Activated T-cell treated with anti-CD3 and anti-CD28 coated beads for 24 hours (primary cell): ENCODE measurements around the gene ITM2C.

Source experiments
- DNase-seq: peaks from one replicate; pipeline ENCODE4 v3.0.0-alpha.2; 2020; ENCODE audit warnings: low read depth

ITM2C gene

DNA sequence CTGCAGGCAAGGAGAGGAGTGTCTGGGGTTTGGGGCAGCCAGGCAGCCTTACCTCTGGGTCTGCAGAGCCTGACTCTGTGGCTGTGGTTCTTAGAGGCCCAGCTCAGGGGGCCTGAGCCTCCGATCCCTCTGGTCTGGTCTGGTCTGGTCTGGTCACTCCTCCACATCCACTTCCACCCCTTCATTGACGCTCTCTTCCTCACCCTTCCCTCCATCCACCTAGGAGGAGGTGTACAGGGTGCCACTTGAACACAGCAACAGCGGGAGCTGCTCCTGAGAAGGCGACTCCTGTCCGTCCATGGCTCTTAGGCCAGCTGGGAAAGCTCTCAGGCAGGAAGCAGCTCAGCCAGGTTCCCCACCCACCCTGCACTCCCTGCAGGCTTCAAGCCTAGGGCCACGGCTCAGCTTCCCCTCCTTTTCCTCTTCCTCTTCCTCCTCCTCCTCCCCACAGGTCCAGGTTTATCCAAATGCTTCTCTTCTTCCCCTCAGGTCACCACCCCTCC lies 43.4 kb downstream of the ITM2C start:
- no peak for DNase-seq

GRCh38 chr2:230908595-230909191 lies 44.0 kb downstream of the ITM2C start:
- DNase-seq = peak; percentile 72

DNA sequence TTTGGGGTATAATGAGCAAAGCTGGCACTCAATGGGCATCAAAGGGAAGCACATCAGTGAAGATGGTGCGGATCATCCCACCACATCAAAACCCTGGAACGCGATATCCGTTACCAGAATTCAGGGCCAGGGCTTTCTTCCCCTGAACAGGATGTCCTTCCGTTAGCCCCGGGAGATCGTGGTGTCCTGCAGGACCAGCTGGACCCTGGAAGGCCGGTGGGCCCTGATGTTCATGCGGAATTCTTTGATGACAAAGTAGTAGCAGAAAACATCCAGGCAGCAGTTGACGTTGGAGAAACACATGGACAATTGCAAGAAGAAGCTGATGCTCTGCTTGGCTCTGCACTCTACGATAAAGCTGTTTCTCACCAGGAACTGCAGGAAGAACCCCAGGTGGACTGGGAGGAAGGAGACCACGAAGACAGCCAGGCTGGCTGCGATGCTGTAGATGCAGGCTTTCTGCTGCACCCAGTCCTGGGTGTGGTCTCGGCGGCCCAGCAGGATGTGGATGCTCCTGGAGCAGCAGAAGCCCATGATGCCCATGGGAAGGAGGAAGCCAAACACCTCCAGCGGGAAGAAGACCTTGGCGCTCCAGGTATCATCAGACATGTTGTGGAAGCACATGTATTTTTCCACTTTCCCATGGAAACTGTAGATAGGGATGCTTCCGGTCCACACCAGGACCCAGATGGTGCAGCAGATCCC lies 45.3 kb downstream of the ITM2C start:
- DNase-seq = no peak

GRCh38 chr2:230910546-230911177 lies 45.9 kb downstream of the ITM2C start:
- no peak for DNase-seq

GRCh38 chr2:230912046-230912445 lies 47.3 kb downstream of the ITM2C start:
- no peak for DNase-seq

- DNase-seq = no peak
Measured at GRCh38 chr2:230912724-230913123, 48.0 kb downstream of the ITM2C start.

DNA sequence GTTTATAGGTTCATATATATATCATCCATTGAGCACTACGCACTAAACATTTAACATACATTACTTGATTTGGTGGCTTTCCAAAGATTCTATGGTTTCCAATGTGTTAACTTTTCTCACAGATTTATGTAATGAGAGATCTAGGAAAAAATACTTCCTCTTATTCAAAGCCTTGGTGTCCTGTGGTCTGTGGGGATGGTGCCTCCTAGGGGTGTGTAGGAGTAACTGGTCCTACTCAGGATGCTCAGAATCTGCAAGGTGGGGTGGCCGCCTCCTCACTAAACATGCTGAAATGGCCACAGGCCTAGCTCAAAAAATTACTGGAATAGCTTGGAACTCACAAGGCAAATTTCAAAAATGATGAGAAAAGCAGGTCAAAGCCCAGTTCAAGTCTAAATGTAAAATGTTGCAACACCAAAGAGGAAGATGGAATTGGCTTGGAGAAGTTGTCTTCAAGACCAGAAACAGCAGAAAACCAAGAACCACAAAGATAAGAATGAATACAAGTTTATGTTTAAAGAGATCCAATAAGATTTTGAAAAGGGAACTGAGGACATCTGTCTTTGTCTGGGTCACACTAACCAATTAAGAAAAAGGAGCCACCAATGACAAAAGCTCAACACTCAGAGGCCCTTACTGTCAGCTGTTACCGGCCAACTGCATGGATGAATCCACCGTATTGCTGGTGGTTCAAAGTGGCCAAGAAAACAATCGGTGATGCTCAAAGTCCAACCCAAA lies 48.8 kb downstream of the ITM2C start:
- no peak for DNase-seq

DNA sequence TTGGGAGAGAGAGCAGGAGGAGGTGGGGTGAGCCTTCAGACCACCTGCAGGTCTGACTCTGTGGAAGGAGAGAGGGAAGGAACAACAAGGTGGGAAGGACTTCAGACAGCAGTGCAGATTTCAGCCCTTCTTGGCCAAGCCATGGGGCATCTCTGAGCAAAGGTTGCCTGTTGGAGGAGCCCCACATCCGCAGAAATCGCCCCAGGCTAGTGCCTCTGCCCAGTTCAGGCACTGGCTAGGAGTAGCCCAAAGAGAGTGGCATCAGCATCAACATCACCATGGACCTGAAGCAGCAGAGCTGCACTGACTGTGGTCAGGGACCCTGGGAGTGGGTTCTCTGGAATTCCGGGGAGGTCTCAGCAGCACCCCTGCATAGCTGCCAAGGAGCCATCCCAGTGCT lies 50.1 kb downstream of the ITM2C start:
- no peak for DNase-seq

DNA sequence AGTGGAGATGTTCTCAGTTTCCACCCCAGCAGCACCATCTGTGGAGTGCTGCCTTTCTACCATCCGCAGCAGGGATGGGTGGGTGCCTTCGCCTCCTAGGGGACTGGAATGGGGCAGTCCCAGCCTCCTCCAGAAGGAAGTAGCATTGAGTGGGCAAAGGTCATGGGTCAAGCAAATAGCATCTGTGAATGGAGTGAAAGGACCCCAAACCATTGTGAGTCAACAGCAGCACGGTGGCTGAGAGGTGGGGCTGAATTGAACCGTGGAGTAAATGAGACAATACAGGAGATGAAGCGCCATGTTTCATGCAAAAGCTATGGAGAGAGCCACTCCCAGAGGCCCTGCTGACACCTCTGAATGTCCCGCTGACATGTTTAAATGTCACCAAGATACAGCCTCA lies 50.6 kb downstream of the ITM2C start:
- DNase-seq = no peak

- DNase-seq = no peak
Measured at GRCh38 chr2:230916218-230916617, 51.5 kb downstream of the ITM2C start.

GRCh38 chr2:230919240-230919639 lies 54.5 kb downstream of the ITM2C start:
- DNase-seq = no peak

DNA sequence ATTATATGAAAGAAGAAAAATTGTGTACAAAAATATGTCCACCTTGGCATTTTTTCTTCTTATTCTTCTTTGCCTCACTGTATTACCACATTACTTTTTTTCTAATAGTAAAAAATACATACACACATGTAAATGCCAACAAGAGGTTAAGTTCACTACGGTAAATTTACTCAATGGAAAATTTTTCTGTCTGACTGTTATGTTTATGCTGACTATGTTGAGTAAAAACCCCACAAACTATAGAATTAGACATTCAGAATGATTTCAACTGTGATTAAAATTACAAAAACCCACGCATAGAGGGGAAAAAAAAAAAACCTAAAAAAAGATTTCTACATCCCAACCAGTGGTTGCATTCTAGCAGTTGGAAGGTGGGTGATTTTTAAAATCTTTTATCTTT lies 54.9 kb downstream of the ITM2C start:
- DNase-seq = no peak

DNA sequence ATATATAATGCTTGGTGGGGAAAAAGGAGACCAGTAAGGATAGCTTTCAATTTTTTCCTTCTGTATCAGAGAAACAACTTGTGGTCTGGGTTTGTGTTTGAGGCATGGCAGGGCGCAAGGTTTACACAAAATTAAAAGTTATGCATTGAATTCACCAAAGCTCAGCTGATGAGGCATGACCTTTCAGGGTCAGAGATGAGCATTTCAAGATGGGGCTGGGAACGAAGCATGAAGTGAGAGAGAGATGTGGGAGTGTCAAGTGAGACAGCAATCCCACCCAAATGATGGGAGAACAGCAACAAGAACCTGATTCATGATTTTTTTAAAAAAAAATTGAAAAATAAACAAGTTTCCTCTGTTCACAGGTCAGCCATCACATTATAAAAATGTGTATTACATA lies 55.4 kb downstream of the ITM2C start:
- DNase-seq = no peak

- DNase-seq = no peak
Measured at GRCh38 chr2:230921806-230922595, 57.3 kb downstream of the ITM2C start.

GRCh38 chr2:230922951-230923717 lies 58.4 kb downstream of the ITM2C start:
- DNase-seq = no peak

DNA sequence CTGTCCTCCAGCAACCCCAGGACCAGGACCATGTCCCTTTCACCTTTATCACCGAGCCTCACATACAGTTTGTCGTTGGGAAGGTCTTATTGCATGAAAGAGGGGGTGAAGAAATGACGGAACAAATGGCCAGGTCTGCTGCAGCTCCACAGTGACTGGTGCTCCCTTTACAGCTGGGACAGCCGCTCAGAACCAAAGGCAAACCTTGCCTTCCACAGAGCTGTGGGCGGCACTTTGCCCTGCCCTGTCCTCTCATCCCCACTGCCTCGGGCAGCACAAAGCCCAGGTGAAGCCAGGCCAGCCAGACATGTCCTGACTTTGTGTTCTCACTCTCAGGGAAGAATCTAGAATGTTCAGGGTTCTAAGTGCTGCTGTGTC lies 59.3 kb downstream of the ITM2C start:
- DNase-seq = no peak

DNA sequence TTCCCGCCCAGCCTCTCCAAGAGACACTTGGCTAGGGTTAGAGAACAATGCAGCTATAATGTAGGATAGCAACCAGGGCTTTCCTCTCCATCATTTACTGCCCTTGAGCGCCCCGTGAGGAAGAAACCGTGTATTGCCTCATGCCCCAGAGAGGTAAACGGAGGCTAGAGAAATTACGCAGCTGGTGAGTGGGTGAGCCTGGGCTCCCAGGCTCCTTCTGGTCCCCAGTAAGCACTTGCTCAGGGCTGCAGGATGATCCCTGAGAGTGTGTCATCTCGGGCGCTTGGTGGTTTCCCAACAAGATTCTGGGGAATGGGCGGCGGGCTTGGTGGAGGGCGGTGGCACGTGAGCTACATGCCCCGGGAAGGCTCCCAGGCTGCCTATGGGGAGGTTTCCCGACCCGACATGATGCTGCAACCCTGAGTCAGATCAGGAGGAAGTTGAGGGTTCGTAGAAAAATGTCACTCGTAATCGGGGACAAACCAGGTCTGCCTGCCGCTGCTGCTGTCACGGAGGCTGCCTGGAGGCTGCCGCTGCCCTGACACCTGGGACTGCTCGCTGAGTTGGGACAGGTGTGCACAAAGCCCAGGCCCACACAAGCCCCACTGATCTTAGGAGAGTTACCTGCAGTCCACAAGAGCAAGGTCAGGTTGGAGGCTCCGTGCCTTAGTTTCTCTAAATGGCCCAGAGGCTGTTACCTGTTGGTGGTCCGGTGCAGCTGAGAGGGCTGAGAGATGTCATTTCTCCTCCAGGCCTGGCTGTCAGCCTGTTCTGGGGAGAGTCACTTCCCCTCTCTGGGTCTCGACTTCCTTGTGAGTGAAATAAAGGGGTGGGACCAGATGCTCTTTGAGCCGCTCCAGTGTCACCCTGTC lies 60.0 kb downstream of the ITM2C start, which contains the start of gene GPR55:
Gene GPR55 (minus strand): TSS at position 773 of the 872 bp plus-strand sequence. CDS start 14,280 bp downstream, outside the sequence.
- peak; percentile 74 for DNase-seq

DNA sequence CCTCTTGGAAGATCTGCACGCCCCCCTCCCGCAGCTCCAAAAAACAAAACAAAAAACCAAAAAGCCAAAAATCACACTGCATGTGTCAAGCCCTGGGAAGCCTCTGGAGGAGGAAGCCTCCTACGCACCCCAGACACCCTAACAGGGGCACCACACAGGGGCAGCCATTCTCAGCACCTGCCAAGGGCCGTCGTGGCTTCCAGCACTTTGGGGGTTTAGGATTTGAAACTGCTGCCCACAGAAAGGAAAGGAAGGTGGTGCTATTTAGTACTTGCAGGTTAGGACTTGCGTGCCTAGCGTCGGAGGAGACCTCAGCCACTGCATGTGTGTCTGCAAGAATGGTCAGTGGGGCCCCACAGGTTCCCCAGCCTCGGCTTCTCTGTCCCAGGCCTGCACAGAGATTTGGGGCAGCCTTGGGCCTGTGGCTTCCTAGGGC lies 60.7 kb downstream of the ITM2C start:
- peak; percentile 29 for DNase-seq

DNA sequence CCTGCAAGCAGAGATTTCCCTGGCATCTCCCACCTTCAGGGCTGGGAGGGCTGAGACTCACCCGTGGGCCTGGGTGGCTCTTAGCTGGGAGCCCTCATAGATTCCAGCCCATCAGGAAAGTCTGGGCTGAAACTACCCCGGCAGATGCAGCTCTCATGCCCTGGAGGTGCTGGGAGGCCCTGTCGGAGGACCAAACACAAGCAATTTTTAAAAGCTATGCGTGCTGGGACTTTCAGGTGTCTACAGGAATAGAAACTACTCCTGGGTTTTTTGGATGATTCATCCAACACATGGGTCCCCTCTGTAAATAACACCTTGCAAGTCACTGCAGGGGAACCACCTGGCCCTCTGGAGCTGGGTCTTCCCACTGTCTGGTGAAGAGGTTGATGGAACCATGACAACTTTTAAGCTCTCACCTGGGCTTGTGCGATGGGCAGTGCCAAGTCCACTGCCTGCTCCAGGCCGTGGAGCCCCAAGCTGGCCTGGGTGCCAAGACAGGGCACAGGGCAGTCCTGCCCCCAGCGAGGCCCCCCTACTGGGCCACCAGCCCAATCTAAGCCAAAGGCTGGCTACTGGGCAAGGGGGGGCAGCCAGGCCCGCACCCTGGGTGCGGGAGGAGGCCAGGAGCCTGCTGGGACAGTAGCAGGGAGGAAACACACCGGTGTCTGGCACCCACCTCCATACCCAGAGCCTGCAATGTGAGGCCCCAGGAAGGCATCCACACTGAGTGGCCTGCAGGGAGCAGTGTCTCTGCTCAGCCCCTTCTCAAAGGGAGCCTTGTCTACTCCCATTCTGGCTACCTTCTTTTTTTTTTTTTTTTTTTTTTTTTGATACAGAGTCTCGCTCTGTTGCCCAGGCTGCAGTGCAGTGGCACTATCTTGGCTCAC lies 61.4 kb downstream of the ITM2C start:
- peak; percentile 48 for DNase-seq
